IMR-90 (cell line): Measurements from ENCODE around the gene MCCD1.

Experiments
- CEBPB ChIP-seq: IDR thresholded peaks from 2 replicates; pipeline ENCODE4 v1.6.1; 2012; ENCODE audit warnings: low read depth, low read length, improper control_type of control experiment
- CHD1 ChIP-seq: IDR thresholded peaks from 2 replicates; pipeline ENCODE4 v1.6.1; 2012; ENCODE audit warnings: low read depth, low read length, improper control_type of control experiment
- CTCF ChIP-seq: conservative IDR thresholded peaks from 2 replicates; pipeline ENCODE4 v1.5.1; 2012; ENCODE audit warnings: mild to moderate bottlenecking, low read depth, low read length, improper control_type of control experiment
- FOS ChIP-seq: fragments of 150-350 bp; IDR thresholded peaks from 2 replicates; pipeline ENCODE4 v1.6.1; 2016; ENCODE audit warnings: low read depth, low read length
- MAFK ChIP-seq: IDR thresholded peaks from 2 replicates; pipeline ENCODE4 v1.6.1; 2012; ENCODE audit warnings: low read depth, low read length, improper control_type of control experiment
- MAZ ChIP-seq: IDR thresholded peaks from 2 replicates; pipeline ENCODE4 v1.6.1; 2012; ENCODE audit warnings: low read depth, mild to moderate bottlenecking, low read length, improper control_type of control experiment, moderate library complexity, borderline replicate concordance
- MXI1 ChIP-seq: IDR thresholded peaks from 2 replicates; pipeline ENCODE4 v1.6.1; 2012; ENCODE audit warnings: low read depth, mild to moderate bottlenecking, low read length, moderate library complexity, borderline replicate concordance
- NFE2L2 ChIP-seq: fragments of 150-350 bp; IDR thresholded peaks from 2 replicates; pipeline ENCODE4 v1.6.1; 2016; ENCODE audit warnings: low read depth, mild to moderate bottlenecking, low read length
- POLR2A ChIP-seq: IDR thresholded peaks from 2 replicates; pipeline ENCODE4 v1.6.1; 2012; ENCODE audit warnings: mild to moderate bottlenecking, low read depth, low read length
- RAD21 ChIP-seq: IDR thresholded peaks from 2 replicates; pipeline ENCODE4 v1.6.1; 2012; ENCODE audit warnings: low read length, improper control_type of control experiment
- RFX5 ChIP-seq: IDR thresholded peaks from 2 replicates; pipeline ENCODE4 v1.8.0; 2012; ENCODE audit warnings: low read depth, mild to moderate bottlenecking, low read length, moderate library complexity
- SMC3 ChIP-seq: fragments of 150-350 bp; IDR thresholded peaks from 2 replicates; pipeline ENCODE4 v1.6.1; 2016; ENCODE audit warnings: low read depth, mild to moderate bottlenecking, antibody characterized with exemption, low read length, moderate library complexity
- TF ChIP-seq, protein P1 (sequence below): fragments of 150-350 bp; IDR thresholded peaks from 2 replicates; pipeline ENCODE4 v1.6.1; 2017; ENCODE audit warnings: mild to moderate bottlenecking, antibody characterized with exemption, low read length, low read depth

DNA sequence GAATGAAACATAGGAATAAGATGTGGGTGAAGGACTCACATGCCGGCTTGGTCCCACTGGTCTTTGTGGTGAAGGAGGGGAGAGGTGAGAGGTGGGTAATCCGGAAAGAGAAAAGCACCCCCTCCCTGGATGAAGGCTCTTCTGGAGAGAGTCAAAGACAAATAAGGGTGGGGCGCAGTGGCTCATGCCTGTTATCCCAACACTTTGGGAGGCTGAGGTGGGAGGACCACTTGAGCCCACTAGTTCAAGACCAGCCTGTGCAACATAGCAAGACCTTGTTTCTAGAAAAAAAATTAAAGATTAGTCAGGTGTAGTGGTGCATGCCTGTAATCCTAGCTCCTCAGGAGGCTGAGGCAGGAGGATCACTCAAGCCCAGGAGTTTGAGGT is 50.4 kb downstream of the MCCD1 start:
- TF ChIP-seq POLR2A = no peak
- TF ChIP-seq MAFK = no peak
- no peak for TF ChIP-seq RAD21
- no peak for TF ChIP-seq CHD1
- TF ChIP-seq FOS = no peak
- no peak for TF ChIP-seq CTCF
- no peak for TF ChIP-seq SMC3
- TF ChIP-seq, protein P1, sequence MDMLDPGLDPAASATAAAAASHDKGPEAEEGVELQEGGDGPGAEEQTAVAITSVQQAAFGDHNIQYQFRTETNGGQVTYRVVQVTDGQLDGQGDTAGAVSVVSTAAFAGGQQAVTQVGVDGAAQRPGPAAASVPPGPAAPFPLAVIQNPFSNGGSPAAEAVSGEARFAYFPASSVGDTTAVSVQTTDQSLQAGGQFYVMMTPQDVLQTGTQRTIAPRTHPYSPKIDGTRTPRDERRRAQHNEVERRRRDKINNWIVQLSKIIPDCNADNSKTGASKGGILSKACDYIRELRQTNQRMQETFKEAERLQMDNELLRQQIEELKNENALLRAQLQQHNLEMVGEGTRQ = no peak
- no peak for TF ChIP-seq MAZ
- TF ChIP-seq CEBPB = no peak
- no peak for TF ChIP-seq NFE2L2
- no peak for TF ChIP-seq MXI1
- TF ChIP-seq RFX5 = no peak
